Adrenal gland (tissue), 5 donors: ENCODE data around the gene MIEN1.

Experiments used
- CTCF ChIP-seq, 6 experiments: fragments of 450-650 bp in 4 of 6; fragments of 200-600 bp in 2 of 6; sonication (generic) in 1 of 6; IDR thresholded peaks; 1 replicate in 5 of 6; 2 replicates in 1 of 6; pipeline versions ENCODE4 v1.5.1 to v1.8.0; 2016 to 2021; ENCODE audit warnings: antibody characterized with exemption in 6 of 6, mild to moderate bottlenecking in 2 of 6, moderate library complexity in 1 of 6
- POLR2A ChIP-seq, 2 donors: fragments of 450-650 bp; IDR thresholded peaks; one replicate each; pipeline ENCODE4 v1.6.1; 2017; ENCODE audit warnings: antibody characterized with exemption in 2 of 2, mild to moderate bottlenecking in 2 of 2, moderate library complexity in 1 of 2
- donor health status: DM: no; HTN: no; CAD: no.

- TF ChIP-seq POLR2A (IDR thresholded peaks at IDR 0.05), result no peak
- no peak for TF ChIP-seq CTCF (IDR thresholded peaks at IDR 0.05)
Measured at GRCh38 chr17:39706921-39707337, 23.4 kb downstream of the MIEN1 start.
